HG03457 (cell line): Measurements from ENCODE around the gene PRDM15.

Experiments used
- ATAC-seq: cut with Tn5 transposase; IDR thresholded peaks from one replicate; pipeline ENCODE4 v1.9.1; 2021; ENCODE audit warnings: moderate number of reproducible peaks; ENCODE audit not compliant: unreplicated experiment

The PRDM15 gene

DNA sequence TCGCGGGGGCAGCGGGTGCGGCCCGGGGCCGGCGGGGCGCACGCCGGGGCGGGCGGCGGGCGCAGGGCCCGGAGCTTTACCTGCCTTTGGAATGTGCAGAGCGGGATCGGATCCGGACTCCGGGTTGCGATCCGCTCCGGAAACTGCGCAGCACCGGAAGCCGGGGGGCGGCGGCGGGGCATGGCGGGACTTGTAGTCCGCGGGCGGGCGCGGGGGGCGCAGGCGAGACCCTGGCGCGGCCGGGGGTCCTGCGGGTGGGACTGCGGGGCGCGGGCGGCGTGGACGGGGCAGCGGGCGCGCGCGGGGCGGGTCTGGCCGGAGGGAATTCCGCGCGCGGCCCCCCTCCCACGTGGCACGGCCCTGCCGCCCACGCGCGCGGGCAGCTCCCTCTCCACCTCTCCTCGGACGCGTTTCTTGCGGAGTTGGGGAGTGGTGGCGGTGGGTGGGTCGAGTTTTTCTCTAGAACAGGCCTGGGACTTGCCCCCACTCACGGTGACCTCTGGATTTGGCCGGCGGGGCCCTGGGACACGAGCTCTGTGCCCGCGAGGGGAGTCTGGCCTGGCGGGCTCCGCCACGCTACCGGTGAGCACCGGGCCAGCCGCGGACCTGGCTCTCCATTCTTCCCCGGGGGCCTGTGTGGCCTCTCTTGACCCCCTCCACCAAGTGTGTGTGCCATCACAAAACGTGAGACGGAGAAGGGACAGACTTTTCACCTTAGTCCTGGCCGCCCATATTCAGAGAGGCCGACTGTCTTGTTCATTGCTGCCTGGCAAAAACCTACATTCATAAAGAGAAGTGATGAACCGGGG lies at the start of gene PRDM15:
TSS of gene PRDM15 (minus strand) at position 155 of the 809 bp plus-strand sequence. CDS start 18,981 bp downstream, outside the sequence.
- peak; percentile 40 for ATAC-seq

GRCh38 chr21:41928621-41929220 lies 49.6 kb upstream of the PRDM15 start:
- ATAC-seq: peak; percentile 40

GRCh38 chr21:41927727-41928409 lies 48.7 kb upstream of the PRDM15 start:
- no peak for ATAC-seq

DNA sequence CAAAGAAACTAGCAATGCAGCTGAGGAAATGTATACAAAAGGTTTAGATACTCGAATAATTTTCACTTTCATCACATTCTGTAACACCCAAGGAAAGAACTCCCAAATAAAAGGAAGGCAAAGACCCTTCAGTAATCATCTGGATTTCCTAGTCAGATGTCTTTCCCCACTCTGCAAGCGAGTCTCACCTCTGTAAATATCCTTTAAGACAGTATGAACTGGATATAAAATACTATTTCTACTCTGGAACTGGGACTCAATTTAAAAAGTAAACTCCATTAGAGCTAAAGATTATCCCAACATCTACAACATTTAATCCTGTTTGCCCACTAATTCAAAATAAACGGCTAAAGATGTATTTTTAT lies 47.6 kb upstream of the PRDM15 start:
- no peak for ATAC-seq

- ATAC-seq: no peak
Measured at GRCh38 chr21:41926117-41926806, 47.1 kb upstream of the PRDM15 start.

DNA sequence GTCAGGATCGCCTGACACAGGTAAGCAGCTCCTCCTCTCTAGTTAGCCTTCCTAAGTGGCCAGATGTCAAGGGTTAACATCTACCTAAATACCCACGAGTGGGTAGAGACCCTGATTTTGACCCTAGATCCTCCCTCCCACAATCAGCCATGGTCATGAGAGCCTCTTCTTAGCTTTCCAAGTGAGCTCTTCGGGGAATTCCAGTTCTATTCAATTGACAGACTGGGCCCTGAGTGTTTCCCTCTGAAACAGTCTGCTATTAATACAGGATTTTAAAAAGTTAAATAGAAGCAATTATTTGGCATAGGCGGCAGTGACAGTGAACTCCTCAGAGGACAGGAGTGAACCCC lies 46.6 kb upstream of the PRDM15 start:
- ATAC-seq: no peak

DNA sequence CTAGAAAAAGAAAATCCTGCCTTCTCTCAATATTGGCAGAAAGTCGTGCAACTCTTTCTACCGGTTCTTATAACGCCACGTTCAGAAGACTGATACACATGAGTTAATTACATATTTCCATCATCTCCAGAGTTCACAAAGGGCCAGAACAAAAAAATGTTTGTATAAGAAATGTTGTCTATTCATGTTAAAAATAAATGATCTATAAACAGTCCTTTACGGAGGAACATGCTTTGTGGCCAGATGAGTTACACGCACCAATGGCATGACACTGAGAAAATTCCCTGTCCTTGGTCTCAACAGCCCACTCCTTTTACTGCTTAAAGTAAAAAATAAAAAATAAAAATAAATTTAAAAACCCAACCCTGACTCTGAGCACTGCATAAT lies 45.2 kb upstream of the PRDM15 start:
- ATAC-seq: no peak

DNA sequence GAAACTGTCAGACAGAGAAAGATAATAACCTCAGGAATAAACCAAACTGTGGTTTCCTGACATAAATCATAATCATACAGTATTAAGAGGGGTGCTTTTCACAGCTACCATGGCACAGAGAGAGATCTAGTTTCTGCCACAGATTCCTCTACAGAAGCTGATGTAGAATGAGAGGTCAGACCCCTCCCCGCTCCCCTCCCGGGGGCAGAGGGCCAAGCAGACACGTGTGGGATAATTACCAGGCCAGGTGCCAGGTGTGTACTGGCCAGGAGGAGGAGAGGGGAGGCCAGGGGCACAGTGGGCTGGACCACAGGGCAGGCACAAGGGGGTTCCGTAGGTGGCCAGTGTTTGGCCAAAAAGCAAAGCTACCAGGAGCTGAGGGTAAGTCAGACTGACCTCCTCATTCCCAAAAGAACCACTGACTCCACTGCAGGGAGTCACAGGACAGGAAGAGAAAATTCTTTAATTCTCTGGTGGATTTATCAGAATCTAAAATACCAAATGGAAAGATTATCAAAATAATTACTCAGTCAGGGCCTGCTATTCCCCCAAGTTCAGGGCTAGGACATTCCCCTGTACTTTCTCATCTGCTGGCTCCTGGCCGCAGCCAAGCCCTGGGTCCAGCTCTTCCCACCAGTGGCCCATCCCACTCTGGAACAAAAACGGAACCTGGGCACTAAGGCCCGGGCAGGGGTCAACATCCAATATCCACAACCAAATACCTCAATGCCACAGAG lies 44.7 kb upstream of the PRDM15 start:
- no peak for ATAC-seq

- ATAC-seq: no peak
Measured at GRCh38 chr21:41923186-41923585, 44.0 kb upstream of the PRDM15 start.

- ATAC-seq: no peak
Measured at GRCh38 chr21:41921021-41921420, 41.9 kb upstream of the PRDM15 start.

- ATAC-seq: no peak
Measured at GRCh38 chr21:41920476-41920875, 41.3 kb upstream of the PRDM15 start.

DNA sequence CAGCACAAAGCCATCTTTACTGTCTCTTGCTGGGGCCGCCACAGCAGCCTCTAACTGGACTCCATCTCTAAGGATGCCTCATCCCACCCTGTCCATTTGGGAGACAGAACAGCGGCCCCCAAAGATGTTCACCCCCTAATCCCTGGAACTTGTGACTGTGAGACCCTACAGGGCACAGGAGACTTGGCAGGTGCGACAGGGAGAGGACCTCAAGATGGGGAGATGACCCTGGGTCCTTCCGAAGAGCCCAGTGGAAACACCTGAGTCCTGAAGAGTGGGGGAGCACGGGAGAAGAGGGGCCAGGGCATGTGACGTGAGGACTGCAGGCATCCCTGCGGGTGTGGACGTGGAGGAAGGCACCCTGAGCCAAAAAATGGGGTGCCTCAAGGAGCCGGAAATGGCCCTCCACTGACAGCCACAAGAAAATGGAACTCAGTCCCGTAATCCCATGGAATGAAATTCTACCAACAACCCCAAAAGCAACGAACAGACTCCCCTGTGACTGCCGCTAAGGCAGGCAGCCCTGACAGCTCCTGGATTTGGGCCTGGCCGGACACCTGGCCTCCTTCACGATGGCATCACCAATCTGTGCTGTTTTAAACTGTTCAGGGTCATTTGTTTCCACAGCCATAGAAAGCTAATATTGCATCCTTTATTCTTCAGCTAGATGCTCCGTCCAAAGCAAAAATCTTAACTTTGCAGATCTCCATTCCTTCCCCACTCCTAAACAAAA lies 40.7 kb upstream of the PRDM15 start:
- no peak for ATAC-seq

- ATAC-seq: no peak
Measured at GRCh38 chr21:41918561-41919358, 39.6 kb upstream of the PRDM15 start.

GRCh38 chr21:41917531-41917930 lies 38.4 kb upstream of the PRDM15 start:
- ATAC-seq: no peak

DNA sequence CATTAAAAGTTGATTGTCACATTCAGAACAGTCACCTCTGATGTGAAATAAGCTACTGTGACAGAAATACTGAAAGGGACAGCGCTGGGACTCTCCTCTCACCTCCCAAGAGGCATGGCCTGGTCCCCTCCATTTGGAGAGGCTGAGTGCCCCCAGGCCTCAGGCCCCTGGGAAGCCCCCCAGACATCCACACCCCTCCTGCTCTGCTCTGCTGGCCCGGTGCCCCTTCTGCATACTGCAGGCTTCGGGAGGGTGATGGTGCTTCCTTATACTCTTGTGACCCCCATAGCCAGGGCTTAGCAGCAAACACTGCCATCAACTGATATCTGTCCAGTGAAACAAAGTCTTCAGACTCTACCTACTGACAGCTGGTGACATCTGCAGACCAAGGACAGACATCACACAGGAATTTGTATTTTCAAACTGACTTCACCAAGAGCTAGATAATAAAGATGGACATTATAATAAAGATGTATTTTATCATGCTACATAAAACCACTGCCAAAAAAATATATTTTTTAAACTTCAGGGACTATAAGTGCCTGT lies 37.8 kb upstream of the PRDM15 start:
- no peak for ATAC-seq

GRCh38 chr21:41914965-41915364 lies 35.8 kb upstream of the PRDM15 start:
- ATAC-seq: no peak

DNA sequence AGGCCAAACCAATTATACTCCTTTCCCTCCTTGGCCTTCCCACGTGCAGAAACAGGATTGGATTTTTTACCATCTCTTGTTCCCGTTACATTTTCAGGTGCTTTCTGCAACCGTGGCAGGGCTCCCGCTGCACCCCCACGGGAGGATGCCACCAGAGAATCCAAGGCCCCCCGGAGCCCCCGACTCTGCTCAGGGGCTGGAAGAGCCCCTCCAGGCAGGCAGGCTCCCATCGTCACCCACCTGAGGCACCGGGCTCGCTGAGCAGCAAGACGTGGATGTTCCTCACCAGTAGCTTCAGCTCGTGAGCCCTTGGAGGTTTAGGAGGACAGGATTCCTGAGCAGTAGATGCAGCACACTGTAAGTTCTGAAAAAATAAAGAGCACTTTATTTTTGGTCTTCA lies 35.2 kb upstream of the PRDM15 start:
- ATAC-seq: no peak

DNA sequence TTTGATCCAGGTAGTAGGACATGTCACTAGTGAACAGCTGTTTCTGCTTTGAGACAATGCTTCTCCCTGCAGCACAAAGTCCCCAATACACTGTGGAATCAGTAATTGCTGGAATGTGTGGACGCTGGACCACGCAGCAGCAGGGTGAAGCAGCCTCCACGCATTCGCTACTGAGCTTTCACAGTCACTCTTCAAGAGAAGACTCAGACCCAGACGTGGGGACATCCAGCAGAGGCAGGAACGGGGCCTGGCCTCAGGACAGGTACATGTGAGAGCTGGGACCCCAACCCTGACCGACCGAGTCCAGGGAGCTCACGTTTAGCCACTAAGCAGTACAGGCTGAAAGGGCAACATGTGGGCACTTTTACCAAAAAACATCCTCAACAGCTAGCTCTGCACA lies 34.1 kb upstream of the PRDM15 start:
- no peak for ATAC-seq

DNA sequence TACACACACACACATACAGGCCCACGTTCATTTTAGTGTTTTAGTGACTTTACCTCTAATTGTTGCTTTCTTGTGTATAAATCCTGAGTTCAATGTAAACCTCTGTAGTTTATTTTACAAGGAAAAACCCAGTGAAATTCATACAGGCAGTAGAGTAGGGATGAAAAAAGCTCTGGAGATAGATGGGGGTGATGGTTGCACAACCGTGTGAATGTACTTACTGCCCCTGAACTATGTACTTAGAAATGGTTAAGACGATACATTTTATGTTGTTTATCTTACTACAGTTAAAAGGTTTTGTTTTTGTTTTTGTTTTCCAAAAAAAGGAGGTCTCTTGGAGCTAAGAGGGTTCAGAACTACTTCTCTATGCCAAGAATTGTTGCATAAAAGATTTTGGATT lies 29.7 kb upstream of the PRDM15 start:
- no peak for ATAC-seq
